K562 (cell line): ENCODE measurements around the gene EVL.

Source experiments
- NCOR1 ChIP-seq: fragments of 450-650 bp; IDR thresholded peaks from 2 replicates; pipeline ENCODE4 v1.6.1; 2016; ENCODE audit warnings: mild to moderate bottlenecking, moderate library complexity
- POLR2A ChIP-seq: fragments of 450-650 bp; conservative IDR thresholded peaks from 2 replicates; pipeline ENCODE4 v1.6.1; 2016

DNA sequence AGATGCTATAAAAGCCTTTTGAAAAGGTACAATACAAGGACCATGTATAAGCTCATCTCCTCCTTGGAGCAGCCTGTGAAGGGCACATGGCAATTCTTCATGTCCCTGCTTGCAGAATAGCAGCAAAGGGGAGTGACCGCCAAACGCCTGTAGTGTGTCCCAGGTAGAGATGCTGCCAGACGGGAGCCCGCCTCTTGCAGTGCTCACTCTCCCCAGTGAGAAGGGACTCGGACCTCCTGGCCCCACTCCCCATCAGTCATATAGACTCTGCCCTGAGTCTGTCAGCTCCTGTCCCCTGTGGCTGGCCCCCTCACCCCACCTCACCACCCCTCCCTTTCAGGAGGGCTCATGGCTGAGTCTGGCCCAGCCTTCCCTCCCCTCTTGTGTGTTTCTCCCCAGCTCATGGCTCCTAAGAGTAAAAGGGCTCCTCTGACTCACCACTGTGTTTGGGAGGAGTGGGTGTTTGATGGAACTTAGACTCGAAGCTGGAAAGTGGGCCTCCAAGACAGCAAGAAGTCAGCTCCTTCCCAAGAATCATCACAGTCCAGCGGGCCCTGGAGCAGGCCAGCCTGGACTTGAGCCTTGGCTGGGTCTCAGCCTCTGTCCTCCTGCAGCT, 53.3 kb downstream of the EVL start:
- TF ChIP-seq POLR2A (no peak), NCOR1 (no peak)
